Measurements from ENCODE around the gene MOK.

- no peak for TF ChIP-seq EZH2 (IDR thresholded peaks at IDR 0.05; ENCODE audit: low read length, missing control alignments)
- no peak for TF ChIP-seq CTCF (conservative IDR thresholded peaks at IDR 0.05 in 1 of 2, IDR thresholded peaks at IDR 0.05 in 1 of 2; ENCODE audit: low read depth in 1 of 2, low read length in 2 of 2)
Measured at GRCh38 chr14:102234331-102235264, 70.4 kb downstream of the MOK start.
